ENCODE data around the gene MMEL1.
"Not testable (repeated sequence)": the region's sequence is repeated elsewhere in the genome, so short reads cannot be mapped to it uniquely, and the experiment has no call there.

The MMEL1 gene

GRCh38 chr1:2575801-2576663 lies 56.8 kb downstream of the MMEL1 start:
- no peak overlapping the region for H3K4me3 ChIP-seq (ENCODE audit: low read depth, low read length)
- TF ChIP-seq, protein P1, sequence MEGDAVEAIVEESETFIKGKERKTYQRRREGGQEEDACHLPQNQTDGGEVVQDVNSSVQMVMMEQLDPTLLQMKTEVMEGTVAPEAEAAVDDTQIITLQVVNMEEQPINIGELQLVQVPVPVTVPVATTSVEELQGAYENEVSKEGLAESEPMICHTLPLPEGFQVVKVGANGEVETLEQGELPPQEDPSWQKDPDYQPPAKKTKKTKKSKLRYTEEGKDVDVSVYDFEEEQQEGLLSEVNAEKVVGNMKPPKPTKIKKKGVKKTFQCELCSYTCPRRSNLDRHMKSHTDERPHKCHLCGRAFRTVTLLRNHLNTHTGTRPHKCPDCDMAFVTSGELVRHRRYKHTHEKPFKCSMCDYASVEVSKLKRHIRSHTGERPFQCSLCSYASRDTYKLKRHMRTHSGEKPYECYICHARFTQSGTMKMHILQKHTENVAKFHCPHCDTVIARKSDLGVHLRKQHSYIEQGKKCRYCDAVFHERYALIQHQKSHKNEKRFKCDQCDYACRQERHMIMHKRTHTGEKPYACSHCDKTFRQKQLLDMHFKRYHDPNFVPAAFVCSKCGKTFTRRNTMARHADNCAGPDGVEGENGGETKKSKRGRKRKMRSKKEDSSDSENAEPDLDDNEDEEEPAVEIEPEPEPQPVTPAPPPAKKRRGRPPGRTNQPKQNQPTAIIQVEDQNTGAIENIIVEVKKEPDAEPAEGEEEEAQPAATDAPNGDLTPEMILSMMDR (conservative IDR thresholded peaks at IDR 0.05; ENCODE audit: low read depth, low read length) = no peak
- no peak for DNase-seq (ENCODE audit: low read depth)

GRCh38 chr1:2574350-2574749 lies 58.5 kb downstream of the MMEL1 start:
- no peak for DNase-seq (ENCODE audit: low read depth)
- TF ChIP-seq, protein P1 (conservative IDR thresholded peaks at IDR 0.05; ENCODE audit: low read depth, low read length) = no peak
- no peak overlapping the region for H3K4me3 ChIP-seq (ENCODE audit: low read depth, low read length)

GRCh38 chr1:2573250-2573920 lies 59.4 kb downstream of the MMEL1 start:
- DNase-seq (ENCODE audit: low read depth) = no peak
- no peak overlapping the region for H3K4me3 ChIP-seq (ENCODE audit: low read depth, low read length)
- TF ChIP-seq, protein P1 (conservative IDR thresholded peaks at IDR 0.05; ENCODE audit: low read depth, low read length) = no peak

GRCh38 chr1:2571348-2571747 lies 61.5 kb downstream of the MMEL1 start:
- TF ChIP-seq, protein P1 (conservative IDR thresholded peaks at IDR 0.05; ENCODE audit: low read depth, low read length) = no peak
- no peak for DNase-seq (ENCODE audit: low read depth)
- no peak overlapping the region for H3K4me3 ChIP-seq (ENCODE audit: low read depth, low read length)

GRCh38 chr1:2570332-2570731 lies 62.5 kb downstream of the MMEL1 start:
- no peak for DNase-seq (ENCODE audit: low read depth)
- TF ChIP-seq, protein P1 (conservative IDR thresholded peaks at IDR 0.05; ENCODE audit: low read depth, low read length) = no peak
- H3K4me3 ChIP-seq (ENCODE audit: low read depth, low read length) = no peak overlapping the region

DNA sequence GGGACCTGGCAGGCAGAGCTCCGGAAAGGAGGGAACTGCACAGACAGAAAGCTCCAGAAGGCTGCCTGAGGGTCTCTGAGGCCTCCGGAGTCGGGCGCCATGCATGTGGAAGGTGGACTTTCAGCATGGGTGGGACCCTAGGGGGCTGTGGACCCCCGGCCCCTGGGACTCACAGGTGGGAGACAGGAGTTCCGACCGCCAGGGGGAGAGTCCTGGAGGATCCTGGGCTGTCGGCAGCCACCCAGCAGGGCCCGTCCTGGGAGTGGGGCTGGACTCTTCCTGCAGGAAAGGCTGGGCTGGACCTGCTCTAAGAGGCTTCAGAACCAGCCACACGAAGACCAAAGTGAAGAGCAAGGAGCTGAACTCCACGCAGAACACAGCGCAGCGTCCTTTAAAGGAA lies 63.1 kb downstream of the MMEL1 start:
- not testable (repeated sequence) for H3K4me3 ChIP-seq (ENCODE audit: low read depth, low read length); DNase-seq (ENCODE audit: low read depth)

DNA sequence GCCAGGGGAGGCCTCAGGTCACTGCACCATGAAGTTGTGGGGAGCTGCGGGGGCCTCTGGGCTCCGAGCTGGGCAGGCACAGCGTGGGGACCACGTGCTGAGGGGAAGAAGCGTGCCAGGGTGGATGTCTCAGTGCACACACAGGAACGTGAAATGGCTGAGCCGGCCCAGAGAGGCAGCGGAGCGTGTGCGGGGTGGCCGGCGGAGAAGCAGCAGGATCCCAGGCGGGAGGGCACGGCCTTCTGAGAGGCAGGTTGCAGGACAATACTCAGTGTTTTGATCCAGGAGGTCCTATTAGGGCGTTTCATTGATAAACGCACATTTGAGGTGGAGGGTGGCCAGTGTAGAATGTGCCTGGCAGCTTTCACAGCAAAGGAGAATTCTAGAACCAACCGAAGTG lies 63.8 kb downstream of the MMEL1 start:
- H3K4me3 ChIP-seq (ENCODE audit: low read depth, low read length) = no peak overlapping the region
- no peak for DNase-seq (ENCODE audit: low read depth)
- TF ChIP-seq, protein P1 (conservative IDR thresholded peaks at IDR 0.05; ENCODE audit: low read depth, low read length) = no peak

- not testable (repeated sequence) for DNase-seq (ENCODE audit: low read depth); H3K4me3 ChIP-seq (ENCODE audit: low read depth, low read length)
These were observed 64.5 kb downstream of the MMEL1 start for GRCh38 chr1:2568187-2568816.

Measured in choroid plexus epithelial cell (primary cell).